ENCODE results near the gene ZNF205. TPM values are rescaled to one million over a fixed set of nuclear protein-coding genes. Genes with fewer than 3 reads are reported as not detected.

The ZNF205 gene
- total RNA-seq, 2 donors from 2014 or later: 20.9 to 27.0 TPM

- no peak overlapping the region for H3K27ac ChIP-seq
- H3K4me1 ChIP-seq (replicated peaks): peaks cover 5% of the 10 kb centered on the region
- H3K9me3 ChIP-seq: no peaks in the 10 kb centered on the region
- peaks cover 6% of the 10 kb centered on the region in 2 donors for H3K36me3 ChIP-seq
- TF ChIP-seq POLR2AphosphoS5 (IDR thresholded peaks at IDR 0.05): no peak
- no peak for TF ChIP-seq POLR2A (IDR thresholded peaks at IDR 0.05)
- TF ChIP-seq CTCF (IDR thresholded peaks at IDR 0.05): no peak
- no peak overlapping the region for H3K4me3 ChIP-seq
- intact Hi-C loops (cut with DNase I): no loop called here
- WGBS: 72% methylated on average over 7 of the region's 7 CpGs
- no peaks in the 10 kb centered on the region for H3K27me3 ChIP-seq (replicated peaks; ENCODE audit: insufficient read depth)
- no peak for DNase-seq (ENCODE audit: low spot score)
Observed at GRCh38 chr16:3121851-3122467, 9.6 kb downstream of the ZNF205 start.

- no peak for TF ChIP-seq POLR2A (IDR thresholded peaks at IDR 0.05)
- no peak for TF ChIP-seq POLR2AphosphoS5 (IDR thresholded peaks at IDR 0.05)
- no peak for TF ChIP-seq CTCF (IDR thresholded peaks at IDR 0.05)
- DNase-seq (ENCODE audit: low spot score): no peak
- peaks cover 6% of the 10 kb centered on the region in 2 donors for H3K36me3 ChIP-seq
- H3K27ac ChIP-seq: no peak overlapping the region
- 65% methylated on average over 8 of the region's 8 CpGs for WGBS
- H3K4me3 ChIP-seq: no peak overlapping the region
- intact Hi-C loops (cut with DNase I): no loop called here
- H3K4me1 ChIP-seq (replicated peaks): peaks cover 5% of the 10 kb centered on the region
- no peaks in the 10 kb centered on the region for H3K27me3 ChIP-seq (replicated peaks; ENCODE audit: insufficient read depth)
- H3K9me3 ChIP-seq: no peaks in the 10 kb centered on the region
Observed at GRCh38 chr16:3122926-3123570, 10.7 kb downstream of the ZNF205 start.

GRCh38 chr16:3123986-3124886 is 11.8 kb downstream of the ZNF205 start:
- WGBS: under 1% methylated on average over 66 of the region's 72 CpGs
- H3K4me3 ChIP-seq: peak overlapping the region; percentile 52 to 57
- H3K9me3 ChIP-seq: no peaks in the 10 kb centered on the region
- TF ChIP-seq POLR2AphosphoS5 (IDR thresholded peaks at IDR 0.05) (peak; percentile 88), POLR2A (IDR thresholded peaks at IDR 0.05) (peak; percentile 68), CTCF (IDR thresholded peaks at IDR 0.05) (peak in 2 of 4 experiments; percentile 6 to 36)
- H3K4me1 ChIP-seq (replicated peaks): peaks cover 8% of the 10 kb centered on the region
- peaks cover 6% of the 10 kb centered on the region in 2 donors for H3K36me3 ChIP-seq
- peak overlapping the region; percentile 73 to 78 for H3K27ac ChIP-seq
- intact Hi-C loops (cut with DNase I): no loop called here
- H3K27me3 ChIP-seq (replicated peaks; ENCODE audit: insufficient read depth): no peaks in the 10 kb centered on the region
- peak; percentile 96 for DNase-seq (ENCODE audit: low spot score)

GRCh38 chr16:3127745-3128144 is 15.4 kb downstream of the ZNF205 start:
- no peaks in the 10 kb centered on the region for H3K9me3 ChIP-seq
- no peaks in the 10 kb centered on the region for H3K27me3 ChIP-seq (replicated peaks; ENCODE audit: insufficient read depth)
- H3K4me1 ChIP-seq (replicated peaks): peaks cover 8% of the 10 kb centered on the region
- H3K36me3 ChIP-seq: no peaks in the 10 kb centered on the region
- 55% methylated on average over 6 of the region's 6 CpGs for WGBS
- no peak overlapping the region for H3K27ac ChIP-seq
- intact Hi-C loops (cut with DNase I): loop anchor here (5.0 kb wide), 1 partner anchor 70 kb away; no protein-coding TSS in a partner anchor
- no peak for DNase-seq (ENCODE audit: low spot score)
- no peak for TF ChIP-seq CTCF (IDR thresholded peaks at IDR 0.05)
- no peak for TF ChIP-seq POLR2AphosphoS5 (IDR thresholded peaks at IDR 0.05)
- no peak for TF ChIP-seq POLR2A (IDR thresholded peaks at IDR 0.05)
- no peak overlapping the region for H3K4me3 ChIP-seq

All from prostate gland (tissue), 2 donors.